GM19023 (cell line): ENCODE measurements around the gene POLDIP2.

Source experiments
- ATAC-seq: cut with Tn5 transposase; IDR thresholded peaks from one replicate; pipeline ENCODE4 v1.9.1; 2021; ENCODE audit warnings: mild to moderate bottlenecking, moderate library complexity; ENCODE audit not compliant: unreplicated experiment

Gene POLDIP2

DNA sequence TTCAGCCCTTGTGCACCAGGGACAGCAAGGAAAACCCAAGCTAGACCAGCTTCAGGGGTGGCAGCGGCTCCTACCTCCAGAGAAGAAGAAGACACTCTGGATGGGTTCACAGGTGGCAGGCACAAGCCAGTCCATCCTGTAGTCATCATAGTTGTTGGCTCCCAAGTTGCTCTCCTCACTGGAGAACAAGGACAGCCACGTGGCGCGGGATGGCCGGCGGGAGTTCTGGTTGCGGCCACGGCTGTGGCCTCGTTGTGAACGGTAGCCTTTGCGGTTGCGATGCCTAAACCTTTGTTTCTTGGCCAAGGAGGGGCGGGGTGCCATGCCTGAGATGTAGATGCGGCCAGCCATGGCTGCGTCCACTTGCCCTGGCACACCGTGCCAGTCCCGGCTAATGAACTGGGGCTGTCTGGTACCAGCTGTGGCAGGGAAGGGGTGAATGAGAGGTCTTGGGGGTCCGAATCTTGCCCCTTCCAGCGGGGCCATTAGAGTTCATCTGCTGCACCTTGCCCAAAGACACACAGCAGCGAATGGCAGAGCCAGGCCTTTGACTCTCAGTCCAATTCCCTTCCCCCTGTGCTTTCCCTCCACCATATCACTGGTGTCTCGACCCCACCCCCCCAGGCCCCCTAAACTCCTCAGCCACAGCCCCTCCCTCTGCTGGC lies 10.4 kb upstream of the POLDIP2 start:
- ATAC-seq, result no peak

DNA sequence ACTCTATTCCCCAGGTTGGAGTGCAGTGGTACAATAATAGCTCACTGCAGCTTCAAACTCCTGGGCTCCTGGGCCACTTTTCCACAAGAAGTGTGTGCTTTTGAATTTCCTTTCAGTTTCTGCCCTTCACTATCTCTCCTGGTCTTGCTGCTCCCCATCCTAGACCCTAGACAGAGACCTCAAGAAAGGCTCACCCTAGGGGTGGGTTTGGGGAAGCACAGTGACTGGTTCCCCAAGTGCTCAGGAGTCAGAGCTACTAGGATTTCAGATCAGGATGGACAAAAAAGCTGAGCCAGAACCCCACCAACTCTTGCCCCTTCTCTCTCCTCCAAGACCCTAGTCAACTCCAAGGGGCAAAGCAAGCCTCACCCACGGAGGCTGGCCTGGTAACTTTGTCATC lies 9.3 kb upstream of the POLDIP2 start:
- ATAC-seq, result no peak

DNA sequence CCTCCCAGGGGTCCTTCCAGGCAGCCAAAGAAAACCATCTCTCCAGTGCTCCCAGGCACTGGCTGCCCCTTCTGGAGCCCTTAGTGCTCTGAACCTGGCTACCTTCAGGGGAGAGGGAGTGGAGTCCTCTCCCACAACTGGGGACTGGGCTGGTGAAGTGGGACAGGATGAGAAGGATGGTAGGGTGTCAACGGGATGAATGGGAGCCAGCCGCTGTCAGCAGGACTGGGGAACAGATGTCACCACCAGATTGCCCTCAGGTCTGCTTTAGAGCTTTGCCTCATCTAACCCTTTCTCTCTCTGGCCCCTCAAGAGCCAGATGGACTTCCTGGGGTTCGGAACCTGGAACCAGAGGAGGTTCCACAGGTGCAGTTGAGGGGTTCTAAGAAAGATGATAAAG lies 8.2 kb upstream of the POLDIP2 start:
- no peak for ATAC-seq

DNA sequence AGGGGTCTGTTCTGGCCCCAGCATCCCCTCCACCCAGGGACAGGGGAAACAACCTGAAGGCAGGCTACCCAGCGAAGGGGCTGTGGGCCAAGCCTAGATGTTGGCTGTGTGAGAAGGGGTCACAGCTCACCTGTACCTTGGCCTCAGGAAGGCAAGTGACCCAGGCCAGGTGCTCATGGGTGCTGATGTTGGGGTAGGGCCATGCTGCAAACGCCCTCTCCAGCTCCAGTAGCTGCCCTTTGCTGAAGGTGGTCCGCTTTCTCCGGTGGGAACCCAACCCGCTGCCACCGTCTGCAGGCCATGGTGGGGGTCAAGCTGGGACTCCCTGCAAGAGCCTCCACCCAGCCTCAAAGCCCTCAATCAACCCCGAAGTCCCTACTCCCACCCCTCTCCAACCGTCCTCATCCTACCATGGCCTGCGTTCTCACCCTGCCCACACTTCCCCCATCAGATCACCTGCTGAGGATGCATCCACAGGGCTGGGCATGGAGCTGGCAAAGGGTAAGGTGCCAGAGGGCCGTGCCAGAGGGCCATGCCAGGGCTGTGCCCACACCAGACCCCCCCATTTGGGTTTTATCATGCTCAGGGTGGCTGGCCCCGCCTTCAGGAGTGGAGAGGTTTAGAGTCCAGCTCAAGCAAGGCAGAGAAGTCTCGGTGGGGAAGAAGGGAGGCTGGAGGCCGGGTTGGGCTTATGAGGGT lies 7.5 kb upstream of the POLDIP2 start, which contains the start of gene SEBOX:
Gene SEBOX (minus strand): TSS at position 535 of the 699 bp plus-strand sequence. CDS start 48 bp downstream, at position 487.
- ATAC-seq, result no peak

DNA sequence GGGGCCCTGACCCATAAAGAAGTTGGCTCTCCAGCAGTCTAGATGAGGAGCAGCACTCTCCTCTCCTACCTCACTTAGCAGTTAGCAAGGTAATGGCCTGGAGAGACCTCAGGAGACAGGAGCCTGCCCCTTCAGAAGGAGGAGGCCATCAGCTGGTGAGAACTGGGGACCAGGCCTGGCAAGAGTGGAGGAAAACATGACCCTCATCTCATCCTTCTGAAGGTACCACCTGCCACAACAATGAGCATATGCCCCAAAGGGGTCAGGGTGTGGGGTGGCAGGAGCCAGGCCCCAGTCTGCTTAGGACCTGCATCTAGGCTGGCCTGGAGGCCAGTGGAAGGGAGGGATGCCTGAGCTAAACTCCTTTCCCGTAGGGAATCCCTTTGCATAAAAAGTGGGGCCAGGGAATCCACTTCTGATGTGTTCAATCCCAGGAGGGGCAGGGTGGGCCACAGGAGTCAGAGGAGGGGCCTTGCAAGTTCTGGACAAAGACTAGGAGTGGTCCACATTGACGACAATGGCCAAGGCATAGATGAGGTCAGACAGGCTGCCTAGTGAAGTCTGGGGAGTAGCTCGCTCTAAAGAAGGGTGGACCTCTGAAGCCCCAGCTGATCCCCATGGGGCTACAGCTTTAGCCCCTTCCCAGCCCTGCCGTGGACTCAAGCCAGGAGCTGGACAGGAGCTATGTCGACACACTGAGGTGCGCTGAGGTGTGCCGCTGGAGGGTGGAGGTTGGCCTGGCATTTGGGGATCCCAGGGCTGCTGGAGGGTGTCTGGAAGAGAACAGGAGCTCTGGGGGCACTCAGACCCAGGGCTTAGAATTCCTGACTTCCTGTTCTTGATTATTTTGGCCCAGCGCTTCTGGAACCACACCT lies 6.7 kb upstream of the POLDIP2 start:
- ATAC-seq, result no peak

DNA sequence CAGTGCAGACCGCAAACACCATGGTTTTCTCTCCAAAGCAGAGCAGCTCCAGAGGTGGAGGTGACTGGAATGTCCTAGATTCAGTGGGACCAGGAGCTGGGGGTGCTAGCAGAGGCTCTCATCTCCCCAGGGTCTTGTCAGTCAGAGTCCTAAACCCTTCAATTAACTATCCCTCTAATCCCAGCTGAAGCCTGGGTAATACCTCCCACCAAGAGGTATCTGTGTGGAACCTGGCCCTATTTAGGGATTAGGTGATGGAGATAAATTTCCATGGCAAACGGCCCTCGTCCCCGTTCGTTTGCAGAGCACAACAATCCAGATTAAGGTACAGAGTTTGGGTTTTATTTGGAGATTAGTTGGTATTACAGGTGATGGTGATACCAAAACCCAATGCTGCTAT lies 5.9 kb upstream of the POLDIP2 start:
- no peak for ATAC-seq

DNA sequence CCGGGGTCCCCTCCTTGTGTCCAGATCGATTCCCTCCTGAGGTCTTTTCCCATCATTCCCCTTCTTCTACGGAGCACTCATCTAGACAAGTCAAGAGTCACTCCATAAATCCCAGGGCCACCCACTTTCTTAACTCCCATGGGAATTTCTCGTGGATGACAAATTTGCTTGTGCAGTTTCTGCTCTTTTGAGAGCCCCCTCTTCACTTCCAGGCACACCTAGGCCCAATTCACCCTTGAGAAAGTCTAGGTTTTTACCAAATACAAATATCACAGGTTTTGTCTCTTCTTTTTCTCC lies 522 bp upstream of the POLDIP2 start:
- no peak for ATAC-seq

DNA sequence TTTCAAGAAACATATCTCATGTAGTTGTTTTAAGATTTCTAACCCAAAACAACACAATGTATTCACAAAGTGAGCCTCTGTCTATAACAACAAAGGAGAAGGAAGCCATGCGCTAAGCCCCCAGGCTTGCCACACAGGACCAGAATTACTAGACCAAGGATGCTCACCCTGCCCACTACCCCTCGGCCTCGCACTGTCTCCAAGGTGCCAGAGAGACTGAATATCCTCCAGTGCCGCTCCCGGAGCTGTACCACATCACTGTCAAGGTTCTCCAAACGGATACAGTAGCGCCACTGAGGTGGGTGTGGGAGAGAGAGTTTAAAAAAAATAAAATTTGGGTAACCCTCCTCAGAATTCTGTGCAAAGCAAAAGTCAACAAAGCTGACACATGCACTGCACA lies 7.1 kb downstream of the POLDIP2 start:
- no peak for ATAC-seq

DNA sequence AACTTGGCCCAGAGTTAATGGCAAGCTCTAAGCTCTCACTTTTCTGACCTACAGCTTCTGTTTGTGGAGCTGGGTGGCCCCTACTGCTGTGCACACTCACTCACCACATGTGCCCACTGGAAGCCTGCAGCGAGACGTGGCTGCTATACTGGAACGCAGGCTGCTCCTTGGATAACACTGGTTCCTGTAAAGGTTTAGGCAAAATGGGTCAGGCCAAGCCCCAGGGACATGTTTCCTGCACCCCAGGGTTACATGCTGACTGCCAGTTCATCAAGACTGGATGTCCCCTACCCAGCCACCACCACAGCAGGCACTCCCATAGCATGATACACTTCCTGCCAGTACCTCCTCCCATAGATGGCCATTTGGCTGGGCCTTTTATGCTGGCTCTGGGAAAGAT lies 8.3 kb downstream of the POLDIP2 start:
- ATAC-seq, result no peak

DNA sequence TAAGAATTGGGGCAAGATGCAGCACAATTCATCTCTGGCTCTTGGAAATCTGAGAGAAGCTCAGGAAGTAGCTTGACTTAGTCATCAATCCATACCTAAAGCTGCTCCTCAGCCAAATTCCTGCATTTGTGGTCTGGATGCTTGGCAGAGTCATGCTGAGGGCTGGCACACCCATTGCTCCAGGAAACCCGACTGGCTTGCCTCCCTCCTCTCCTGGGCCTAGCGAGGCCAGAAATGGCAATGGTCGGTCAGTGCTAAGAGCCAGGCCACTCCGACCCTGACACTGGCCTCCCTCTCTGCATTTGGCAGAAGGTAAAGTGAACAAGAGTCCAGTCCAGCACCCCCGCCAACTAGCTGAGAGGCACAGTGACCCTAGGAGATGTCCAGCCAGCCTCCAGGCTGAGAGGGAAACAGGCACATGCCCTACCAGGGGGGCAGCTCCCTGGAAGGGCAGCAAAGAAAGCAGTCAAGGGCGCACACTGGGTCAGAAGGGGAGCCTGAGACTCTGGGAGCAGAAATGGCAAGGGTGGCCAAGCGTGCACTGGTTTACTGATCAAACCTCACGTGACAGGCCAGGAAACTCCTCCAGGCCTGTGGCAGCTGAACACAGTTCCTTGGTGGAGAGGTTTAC lies 10.0 kb downstream of the POLDIP2 start:
- no peak for ATAC-seq

DNA sequence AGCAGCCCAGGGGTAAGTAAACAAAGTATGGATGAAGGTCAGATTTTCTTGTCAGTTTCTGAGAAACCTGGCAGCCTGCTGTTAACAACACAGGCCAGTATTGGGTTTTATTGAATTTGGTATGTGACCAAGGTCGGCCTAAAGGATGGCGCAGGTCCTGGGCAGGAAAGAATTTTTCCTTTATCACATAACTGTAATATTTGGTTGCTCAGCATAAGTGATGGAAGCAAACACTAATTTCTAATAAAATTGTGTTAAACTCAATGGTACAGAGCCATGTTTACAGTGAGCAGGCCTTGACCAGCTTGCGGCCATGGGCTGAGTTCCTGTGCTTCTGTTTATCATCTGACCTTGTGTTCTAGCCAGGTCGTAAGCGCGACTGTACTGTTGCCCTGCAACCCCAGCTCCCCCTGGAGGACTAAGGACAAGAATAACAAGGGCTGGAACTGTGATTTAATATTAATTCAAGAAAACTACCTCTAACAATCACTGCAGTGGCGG lies 10.5 kb downstream of the POLDIP2 start:
- ATAC-seq, result no peak

DNA sequence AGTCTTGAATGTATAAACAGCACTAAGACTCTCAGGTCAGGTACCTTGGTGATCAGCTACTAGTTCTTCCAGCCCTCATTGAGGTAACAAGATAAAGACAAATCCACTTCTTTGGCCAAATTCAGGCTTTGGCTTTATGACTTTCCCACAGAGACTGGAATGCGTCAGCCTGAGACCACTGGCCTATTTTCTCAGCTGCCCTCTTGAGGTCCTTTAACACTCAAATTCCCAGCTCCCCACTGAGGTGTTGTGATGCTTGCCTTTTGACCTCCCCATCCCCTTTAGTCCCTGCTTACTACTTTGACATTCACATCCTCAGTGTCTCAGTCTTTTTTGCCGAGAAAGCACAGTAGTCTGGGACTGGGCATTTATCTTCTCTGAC lies 11.1 kb downstream of the POLDIP2 start:
- ATAC-seq, result no peak

DNA sequence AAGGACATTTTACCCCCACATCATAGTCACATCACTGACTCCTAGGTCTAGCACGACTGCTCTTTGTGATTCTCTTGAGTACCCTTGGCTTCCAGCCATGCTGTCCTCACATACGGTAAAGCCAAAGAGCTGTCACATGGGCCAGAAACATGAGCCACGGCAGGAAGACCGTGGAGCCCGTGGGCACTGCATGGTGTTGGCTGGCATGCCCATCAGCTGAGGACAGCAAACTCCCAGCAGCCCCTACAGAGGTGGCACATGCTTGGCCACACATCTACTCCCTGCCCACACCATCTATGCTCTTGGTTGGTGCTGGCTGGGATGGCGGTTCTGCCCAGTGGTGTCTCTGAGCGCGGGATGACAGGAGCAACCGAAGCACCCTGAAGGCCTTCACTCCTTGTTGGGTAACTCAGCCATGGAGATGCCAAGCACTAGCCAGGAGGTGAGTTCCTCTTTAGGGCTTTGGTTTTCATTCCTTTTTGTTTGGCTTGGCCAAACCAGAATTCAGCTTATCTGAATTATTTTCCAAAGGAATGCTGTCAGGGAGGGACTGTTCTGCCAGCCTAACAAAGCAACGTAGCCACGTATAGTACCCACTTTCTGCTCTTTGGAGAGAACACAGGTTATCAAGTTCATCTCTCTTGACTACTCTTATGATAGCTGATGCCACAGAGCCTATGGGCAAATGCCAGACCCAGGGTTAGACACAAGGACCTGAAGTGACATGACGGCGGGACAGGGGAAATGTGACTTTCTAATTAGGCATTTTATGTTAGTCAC lies 11.7 kb downstream of the POLDIP2 start:
- ATAC-seq, result no peak

DNA sequence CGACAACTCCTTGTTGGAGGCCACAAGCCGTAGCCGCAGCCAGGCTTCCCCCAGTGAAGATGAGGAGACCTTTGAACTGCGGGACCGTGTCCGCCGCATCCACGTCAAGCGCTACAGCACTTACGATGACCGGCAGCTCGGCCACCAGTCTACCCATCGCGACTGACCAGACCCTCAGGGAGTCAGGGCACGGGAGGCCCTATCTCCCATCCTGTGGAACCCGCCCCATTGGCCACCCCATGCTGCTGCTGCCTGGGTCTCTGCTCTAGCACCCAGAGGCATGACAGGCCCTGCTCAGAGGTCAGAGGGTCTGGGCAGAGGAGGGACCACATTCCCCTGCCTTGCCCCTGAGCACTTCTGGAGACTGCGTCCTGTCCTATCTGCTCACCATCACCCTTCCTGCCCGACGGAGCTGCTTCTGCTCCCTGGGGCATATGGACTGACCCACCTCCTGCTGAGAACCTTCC lies 12.9 kb downstream of the POLDIP2 start:
- no peak for ATAC-seq

DNA sequence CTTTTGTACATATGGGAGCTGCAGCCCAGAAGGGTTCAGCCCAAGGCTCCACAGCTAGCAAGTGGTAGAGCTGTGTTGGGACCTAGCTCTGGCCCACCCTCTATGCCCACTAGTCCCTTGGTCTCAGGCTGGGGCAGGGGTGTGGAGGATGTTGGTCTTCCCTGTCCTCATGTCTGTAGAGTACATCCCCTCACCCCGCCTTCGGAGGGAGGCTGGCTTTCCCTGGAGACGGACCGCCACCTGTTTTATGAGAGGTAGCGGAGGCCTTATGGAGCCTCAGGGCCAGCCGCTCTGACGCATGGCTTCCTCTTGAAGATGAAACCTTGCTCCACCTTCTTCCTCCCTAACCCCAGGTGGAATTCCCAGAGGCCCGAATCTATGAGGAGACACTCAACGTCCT lies 13.3 kb downstream of the POLDIP2 start:
- no peak for ATAC-seq

DNA sequence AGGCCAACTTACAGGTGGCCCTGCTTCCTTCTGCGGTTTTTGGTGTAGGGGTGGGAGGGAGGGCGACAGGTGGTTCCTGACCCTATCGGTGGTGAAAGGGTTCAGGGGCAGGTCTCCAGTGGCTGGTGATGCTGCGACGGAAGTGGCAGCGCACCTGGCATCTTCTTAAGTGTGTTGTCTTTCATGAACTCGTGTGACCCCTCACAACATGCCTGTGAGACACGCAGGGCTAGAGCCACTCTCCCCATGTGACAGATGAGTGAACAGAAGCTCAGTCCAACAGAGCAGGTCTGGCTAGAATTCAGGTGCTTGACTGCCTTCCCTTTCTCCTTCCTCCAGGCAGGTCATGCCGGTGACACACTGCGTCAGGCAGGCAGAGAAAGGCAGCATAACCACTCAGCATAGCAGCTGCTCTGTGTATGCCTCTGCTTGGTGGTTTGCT lies 13.8 kb downstream of the POLDIP2 start:
- no peak for ATAC-seq

DNA sequence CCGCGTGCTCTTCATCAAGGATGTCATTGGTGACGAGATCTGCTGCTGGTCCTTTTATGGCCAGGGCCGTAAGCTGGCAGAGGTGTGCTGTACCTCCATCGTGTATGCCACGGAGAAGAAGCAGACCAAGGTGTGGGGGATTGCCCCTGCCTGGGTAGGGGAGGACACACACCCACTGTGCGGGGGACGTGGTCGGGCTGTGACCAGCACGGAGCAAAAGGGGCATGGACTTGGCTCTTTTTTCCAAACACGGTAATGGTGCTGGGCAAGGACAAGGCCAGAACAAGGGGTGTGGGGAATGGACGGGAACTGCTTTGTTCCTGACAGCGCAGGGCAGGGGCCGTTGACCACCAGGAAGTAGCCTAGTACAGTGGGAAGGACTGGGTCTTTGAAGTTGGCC lies 15.0 kb downstream of the POLDIP2 start:
- no peak for ATAC-seq

DNA sequence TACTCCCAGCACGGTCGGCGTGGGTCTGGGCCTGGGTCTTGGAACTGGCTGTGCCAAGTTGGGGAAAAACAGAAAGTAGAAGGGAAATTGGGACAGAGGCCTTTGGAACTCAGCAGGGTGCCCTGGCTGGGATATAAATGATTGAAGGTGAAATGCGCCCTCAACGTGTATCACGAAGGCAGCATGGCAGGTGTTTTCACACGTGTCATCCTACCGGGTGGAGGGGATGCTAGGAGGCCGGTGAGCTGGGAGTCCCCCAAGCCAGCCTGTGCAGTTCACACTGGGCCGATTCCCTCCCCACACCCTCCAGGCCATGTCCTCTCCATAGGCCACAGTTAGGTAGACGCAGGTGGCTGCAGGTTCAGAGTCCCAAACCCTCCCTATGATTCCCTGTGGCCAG lies 15.8 kb downstream of the POLDIP2 start:
- ATAC-seq, result no peak

DNA sequence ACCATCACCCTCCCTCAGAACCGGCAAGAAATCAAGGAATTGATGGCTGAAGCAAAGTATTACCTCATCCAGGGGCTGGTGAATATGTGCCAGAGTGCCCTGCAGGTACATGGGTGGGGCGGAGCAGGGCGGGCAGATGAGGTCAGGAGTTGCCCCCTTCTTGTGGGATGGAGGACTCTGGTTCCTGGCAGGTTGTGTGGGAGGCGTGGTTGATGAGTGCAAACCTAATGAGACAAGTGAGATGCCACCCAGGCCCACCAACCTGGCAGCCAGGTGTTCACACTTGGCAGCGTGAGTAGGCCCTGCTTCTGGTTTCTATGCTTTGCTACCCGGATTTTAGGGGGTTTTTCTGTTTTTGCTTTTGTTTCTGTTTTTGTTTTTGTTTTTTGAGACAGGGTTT lies 17.0 kb downstream of the POLDIP2 start:
- no peak for ATAC-seq

DNA sequence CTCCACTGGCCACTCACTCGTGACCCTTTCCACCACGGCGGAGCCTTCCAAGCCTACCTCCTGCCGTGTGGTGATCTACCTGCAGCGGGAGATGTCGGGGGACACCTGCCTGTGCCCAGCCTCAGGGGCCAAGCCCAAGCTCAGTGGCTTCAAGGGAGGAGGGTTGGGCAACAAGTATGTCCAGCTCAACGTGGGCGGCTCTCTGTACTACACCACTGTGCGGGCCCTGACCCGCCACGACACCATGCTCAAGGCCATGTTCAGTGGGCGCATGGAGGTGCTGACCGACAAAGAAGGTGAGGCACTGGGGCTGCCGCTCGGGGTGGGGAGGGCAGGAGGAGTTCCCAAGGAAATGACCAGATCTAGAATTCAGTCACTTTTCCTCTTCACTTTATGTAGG lies 17.9 kb downstream of the POLDIP2 start:
- no peak for ATAC-seq
